ENCODE results near the gene TNP1. TPM values are rescaled to one million over a fixed set of nuclear protein-coding genes. Genes with fewer than 3 reads are reported as not detected.

The TNP1 gene
- total RNA-seq, 6 experiments from 2014 or later, result not detected

DNA sequence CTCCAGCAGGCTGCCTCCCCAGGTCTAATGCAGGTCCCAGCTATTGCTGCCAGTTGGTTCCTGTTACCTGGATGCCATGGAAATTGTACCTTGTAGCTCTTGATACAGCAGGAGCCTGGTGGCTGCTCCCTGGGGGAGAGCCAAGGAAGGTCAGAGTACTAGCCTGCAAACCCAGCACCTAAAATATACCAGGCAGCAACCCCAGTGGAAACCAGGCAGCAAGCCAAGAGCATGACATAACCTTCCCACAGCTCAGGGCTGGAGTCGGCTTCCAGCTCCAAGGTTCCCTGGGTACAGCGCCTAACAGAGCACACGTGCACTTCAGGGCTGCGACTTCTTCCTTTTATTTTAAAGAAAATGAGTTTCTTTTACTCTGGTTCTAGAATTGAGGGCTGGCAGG lies 30.3 kb downstream of the TNP1 start:
- DNase-seq, result peak; percentile 4
- H3K27ac Mint-ChIP-seq, result no peak overlapping the region
- no peak overlapping the region for H3K4me3 Mint-ChIP-seq
- H3K9me3 Mint-ChIP-seq, result no peaks in the 10 kb centered on the region
- TF ChIP-seq, protein P1, sequence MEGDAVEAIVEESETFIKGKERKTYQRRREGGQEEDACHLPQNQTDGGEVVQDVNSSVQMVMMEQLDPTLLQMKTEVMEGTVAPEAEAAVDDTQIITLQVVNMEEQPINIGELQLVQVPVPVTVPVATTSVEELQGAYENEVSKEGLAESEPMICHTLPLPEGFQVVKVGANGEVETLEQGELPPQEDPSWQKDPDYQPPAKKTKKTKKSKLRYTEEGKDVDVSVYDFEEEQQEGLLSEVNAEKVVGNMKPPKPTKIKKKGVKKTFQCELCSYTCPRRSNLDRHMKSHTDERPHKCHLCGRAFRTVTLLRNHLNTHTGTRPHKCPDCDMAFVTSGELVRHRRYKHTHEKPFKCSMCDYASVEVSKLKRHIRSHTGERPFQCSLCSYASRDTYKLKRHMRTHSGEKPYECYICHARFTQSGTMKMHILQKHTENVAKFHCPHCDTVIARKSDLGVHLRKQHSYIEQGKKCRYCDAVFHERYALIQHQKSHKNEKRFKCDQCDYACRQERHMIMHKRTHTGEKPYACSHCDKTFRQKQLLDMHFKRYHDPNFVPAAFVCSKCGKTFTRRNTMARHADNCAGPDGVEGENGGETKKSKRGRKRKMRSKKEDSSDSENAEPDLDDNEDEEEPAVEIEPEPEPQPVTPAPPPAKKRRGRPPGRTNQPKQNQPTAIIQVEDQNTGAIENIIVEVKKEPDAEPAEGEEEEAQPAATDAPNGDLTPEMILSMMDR (IDR thresholded peaks at IDR 0.05), result no peak
- H3K27me3 Mint-ChIP-seq (ENCODE audit: insufficient read depth), result peaks cover 50% of the 10 kb centered on the region
- no peaks in the 10 kb centered on the region for H3K36me3 Mint-ChIP-seq (ENCODE audit: low read depth)
- H3K4me1 Mint-ChIP-seq (ENCODE audit: low read depth), result no peaks in the 10 kb centered on the region

DNA sequence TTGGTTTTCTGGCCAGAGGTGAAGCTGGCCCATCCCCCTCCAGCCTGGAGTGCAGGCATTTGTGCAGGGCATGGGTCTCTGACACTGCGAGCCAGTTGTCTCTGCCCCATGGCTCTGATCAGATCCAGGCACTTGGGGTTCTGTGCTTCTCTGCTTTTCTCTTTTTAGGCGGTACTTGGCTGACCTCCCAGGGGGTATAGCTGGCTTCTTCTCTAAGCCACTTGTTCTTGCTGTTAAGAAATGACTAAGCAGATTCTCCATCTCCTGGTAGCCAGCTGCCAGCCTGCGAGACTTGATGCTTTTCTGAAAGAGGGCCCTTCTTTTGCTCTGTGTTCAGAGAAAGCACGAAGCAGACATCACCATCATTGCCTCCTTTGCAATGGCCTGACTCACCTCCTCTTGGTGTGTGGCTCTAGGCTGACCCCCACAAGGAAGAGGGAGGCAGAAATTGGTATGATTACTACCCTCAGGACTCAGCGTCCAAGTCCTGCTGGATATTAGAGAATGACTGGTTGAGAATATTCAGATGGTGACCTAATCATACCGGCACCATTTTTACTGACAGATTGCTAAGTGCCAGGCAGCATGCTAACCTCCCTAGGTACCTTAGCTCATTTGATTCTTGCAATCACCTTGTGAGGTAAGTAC lies 32.7 kb downstream of the TNP1 start:
- H3K4me3 Mint-ChIP-seq, result no peak overlapping the region
- peak; percentile 1 for DNase-seq
- H3K36me3 Mint-ChIP-seq (ENCODE audit: low read depth), result no peaks in the 10 kb centered on the region
- H3K4me1 Mint-ChIP-seq (ENCODE audit: low read depth), result no peaks in the 10 kb centered on the region
- H3K9me3 Mint-ChIP-seq, result no peaks in the 10 kb centered on the region
- H3K27me3 Mint-ChIP-seq (ENCODE audit: insufficient read depth), result peaks cover 43% of the 10 kb centered on the region
- TF ChIP-seq, protein P1 (IDR thresholded peaks at IDR 0.05), result no peak
- H3K27ac Mint-ChIP-seq, result no peak overlapping the region

DNA sequence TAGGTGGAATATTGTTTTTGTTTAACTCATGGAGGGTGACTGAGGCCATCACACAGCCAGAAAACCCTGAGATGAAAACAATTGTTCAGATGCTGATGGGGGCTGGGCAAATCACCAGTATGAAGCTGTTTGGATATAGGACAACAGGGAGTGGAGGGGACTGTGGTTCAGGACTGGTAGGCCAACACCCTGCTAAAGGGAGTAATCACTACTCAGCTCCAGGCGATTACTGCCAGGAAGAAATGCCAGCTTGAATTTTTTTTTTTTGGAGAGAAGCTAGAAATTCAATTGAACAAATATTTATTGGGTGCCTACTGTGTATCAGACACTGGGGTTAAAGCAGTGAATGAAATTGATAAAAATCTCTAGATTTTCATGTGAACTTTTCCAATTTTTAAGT lies 37.4 kb downstream of the TNP1 start:
- no peaks in the 10 kb centered on the region for H3K36me3 Mint-ChIP-seq (ENCODE audit: low read depth)
- H3K9me3 Mint-ChIP-seq, result no peaks in the 10 kb centered on the region
- H3K4me1 Mint-ChIP-seq (ENCODE audit: low read depth), result no peaks in the 10 kb centered on the region
- TF ChIP-seq, protein P1 (IDR thresholded peaks at IDR 0.05), result no peak
- DNase-seq, result no peak
- H3K27me3 Mint-ChIP-seq (ENCODE audit: insufficient read depth), result peaks cover 38% of the 10 kb centered on the region
- H3K27ac Mint-ChIP-seq, result no peak overlapping the region
- no peak overlapping the region for H3K4me3 Mint-ChIP-seq

DNA sequence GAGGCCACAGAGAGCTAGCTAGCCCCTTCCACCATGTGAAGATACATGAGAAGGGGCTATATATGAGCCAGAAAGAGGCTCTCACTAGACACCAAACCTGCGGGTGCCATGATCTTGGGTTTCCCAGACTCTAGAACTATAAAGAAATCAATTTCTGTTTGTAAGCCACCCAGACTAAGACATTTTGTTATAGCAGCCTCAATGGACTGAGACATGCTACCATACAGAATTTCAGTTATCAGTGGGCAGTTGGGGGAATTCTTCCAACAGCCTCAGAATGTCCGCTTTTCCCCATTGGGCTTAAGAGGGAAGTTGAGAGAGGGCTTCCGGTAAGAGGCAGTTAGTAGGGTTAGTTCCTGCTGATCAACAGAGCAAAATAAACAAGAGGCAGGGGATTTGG lies 39.2 kb downstream of the TNP1 start:
- H3K4me1 Mint-ChIP-seq (ENCODE audit: low read depth), result no peaks in the 10 kb centered on the region
- no peak overlapping the region for H3K4me3 Mint-ChIP-seq
- H3K27me3 Mint-ChIP-seq (ENCODE audit: insufficient read depth), result peaks cover 40% of the 10 kb centered on the region
- H3K36me3 Mint-ChIP-seq (ENCODE audit: low read depth), result no peaks in the 10 kb centered on the region
- DNase-seq, result no peak
- no peaks in the 10 kb centered on the region for H3K9me3 Mint-ChIP-seq
- no peak overlapping the region for H3K27ac Mint-ChIP-seq
- TF ChIP-seq, protein P1 (IDR thresholded peaks at IDR 0.05), result no peak

DNA sequence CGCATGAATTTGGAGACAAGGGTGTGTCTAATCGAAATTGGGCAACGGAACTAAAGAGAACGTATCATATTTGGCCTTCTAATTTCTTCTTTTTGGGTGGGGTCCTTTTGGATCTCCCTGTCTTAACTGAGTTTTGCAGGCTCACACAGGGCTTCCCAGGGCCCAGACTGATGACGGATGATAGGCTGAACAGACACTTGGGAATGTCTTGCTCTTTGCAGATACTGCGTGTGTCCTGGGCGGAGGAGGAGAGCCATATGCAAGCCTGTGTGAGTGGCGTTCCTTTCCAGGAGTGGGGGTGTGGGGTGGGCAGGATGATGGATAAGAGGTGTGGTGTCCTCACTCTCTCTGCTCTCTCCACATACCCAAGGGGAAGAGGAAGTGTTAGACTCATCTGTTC lies 40.1 kb downstream of the TNP1 start:
- Mint-ChIP-seq H3K9me3 (no peaks in the 10 kb centered on the region), H3K27me3 (ENCODE audit: insufficient read depth) (peaks cover 46% of the 10 kb centered on the region), H3K4me1 (ENCODE audit: low read depth) (no peaks in the 10 kb centered on the region), H3K27ac (no peak overlapping the region), H3K36me3 (ENCODE audit: low read depth) (no peaks in the 10 kb centered on the region), H3K4me3 (no peak overlapping the region)
- TF ChIP-seq, protein P1 (IDR thresholded peaks at IDR 0.05), result no peak
- DNase-seq, result no peak
